Measurements from ENCODE around the gene CHCHD4. TPM values are rescaled to one million over a fixed set of nuclear protein-coding genes. Genes with fewer than 3 reads are reported as not detected.

Gene CHCHD4
- total RNA-seq, 4 donors from 2014 or later = 21.2 to 27.0 (median 24.3) TPM

DNA sequence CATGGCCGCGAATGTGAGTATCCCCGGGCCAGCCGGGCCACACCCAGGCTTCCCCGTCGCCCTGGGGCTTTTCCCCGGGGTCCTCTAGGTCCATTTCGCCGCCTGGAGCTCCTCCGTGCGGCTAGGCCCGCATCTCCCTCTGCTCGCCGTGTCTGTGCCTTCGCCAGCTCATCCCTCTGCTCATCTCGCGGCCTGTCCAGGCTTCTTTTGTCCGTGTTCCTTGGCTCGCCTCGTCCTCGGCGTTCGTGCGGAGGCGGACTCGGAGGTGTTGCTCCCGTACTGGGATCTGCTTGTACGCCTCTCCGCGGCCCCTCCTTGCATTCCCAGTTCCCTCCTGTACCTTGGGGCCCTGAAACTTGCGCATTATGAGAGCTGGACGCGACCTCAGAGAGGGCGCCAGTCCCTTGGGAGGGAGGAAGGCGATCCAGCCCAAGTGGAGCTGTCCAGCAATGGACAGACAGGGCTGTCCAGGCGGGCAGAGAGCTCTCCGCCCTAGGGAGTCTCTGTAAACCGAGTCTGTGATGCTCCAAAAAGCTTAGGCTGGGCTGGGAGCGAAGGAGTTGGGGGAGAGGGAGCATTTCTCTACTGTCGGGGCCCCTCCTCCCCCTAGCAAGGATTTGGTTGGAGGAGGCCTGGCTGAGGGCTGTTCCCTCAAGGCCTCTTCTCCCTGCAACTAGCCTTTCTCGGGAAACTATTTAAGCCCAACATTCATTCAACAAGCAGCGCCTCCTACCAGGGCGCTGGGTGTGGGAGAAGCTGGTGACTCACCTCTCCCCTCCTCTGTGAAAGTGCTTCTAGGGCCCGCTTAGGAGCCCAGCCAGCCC lies 735 bp upstream of the CHCHD4 start:
- peak; percentile 92 for DNase-seq (ENCODE audit: extremely low spot score)
- peaks cover 37 to 55% (median 44%) of the 10 kb centered on the region in 4 donors for H3K4me1 ChIP-seq
- no peaks in the 10 kb centered on the region for H3K9me3 ChIP-seq
- TF ChIP-seq POLR2AphosphoS5 (IDR thresholded peaks at IDR 0.05) = peak; percentile 71 to 86
- TF ChIP-seq, protein P1, sequence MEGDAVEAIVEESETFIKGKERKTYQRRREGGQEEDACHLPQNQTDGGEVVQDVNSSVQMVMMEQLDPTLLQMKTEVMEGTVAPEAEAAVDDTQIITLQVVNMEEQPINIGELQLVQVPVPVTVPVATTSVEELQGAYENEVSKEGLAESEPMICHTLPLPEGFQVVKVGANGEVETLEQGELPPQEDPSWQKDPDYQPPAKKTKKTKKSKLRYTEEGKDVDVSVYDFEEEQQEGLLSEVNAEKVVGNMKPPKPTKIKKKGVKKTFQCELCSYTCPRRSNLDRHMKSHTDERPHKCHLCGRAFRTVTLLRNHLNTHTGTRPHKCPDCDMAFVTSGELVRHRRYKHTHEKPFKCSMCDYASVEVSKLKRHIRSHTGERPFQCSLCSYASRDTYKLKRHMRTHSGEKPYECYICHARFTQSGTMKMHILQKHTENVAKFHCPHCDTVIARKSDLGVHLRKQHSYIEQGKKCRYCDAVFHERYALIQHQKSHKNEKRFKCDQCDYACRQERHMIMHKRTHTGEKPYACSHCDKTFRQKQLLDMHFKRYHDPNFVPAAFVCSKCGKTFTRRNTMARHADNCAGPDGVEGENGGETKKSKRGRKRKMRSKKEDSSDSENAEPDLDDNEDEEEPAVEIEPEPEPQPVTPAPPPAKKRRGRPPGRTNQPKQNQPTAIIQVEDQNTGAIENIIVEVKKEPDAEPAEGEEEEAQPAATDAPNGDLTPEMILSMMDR (IDR thresholded peaks at IDR 0.05) = no peak
- TF ChIP-seq EP300 (IDR thresholded peaks at IDR 0.05) = no peak
- TF ChIP-seq POLR2A (IDR thresholded peaks at IDR 0.05; ENCODE audit: low read depth) = peak; percentile 37
- WGBS = 0% methylated on average over 12 of the region's 44 CpGs
- peak overlapping the region; percentile 96 to 99 (median 96) for H3K27ac ChIP-seq (replicated peaks in 1 of 4)
- H3K27me3 ChIP-seq = no peaks in the 10 kb centered on the region
- peak overlapping the region; percentile 68 to 94 (median 82) for H3K4me3 ChIP-seq
- H3K36me3 ChIP-seq = peaks cover 12 to 56% (median 43%) of the 10 kb centered on the region in 4 donors
- intact Hi-C loops (cut with DNase I) = loop anchor here (2.0 kb wide), 1 partner anchor 53 kb away; the partner anchor contains the start of genes LSM3 and XPC

DNA sequence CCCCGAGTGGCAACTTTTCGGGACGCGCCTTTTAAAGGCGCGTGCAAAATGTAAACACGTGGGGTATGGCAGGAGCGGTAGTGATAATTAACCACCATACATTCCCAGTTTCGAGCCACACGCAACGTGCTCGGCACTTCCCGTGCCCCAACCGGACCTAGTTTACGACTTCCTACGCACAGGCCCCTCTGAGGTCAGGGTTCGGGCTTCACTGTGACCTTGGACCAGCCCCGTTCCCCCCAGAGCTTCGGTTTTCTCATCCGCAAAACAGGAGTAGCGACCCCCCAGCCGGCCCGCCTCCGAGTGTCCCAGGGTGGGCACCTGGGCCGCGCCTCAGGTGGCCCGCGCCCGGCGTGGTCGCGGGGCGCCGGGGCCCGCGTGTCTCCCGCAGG lies 451 bp downstream of the CHCHD4 start:
- Histone ChIP-seq H3K36me3 (peaks cover under 1 to 54% (median 38%) of the 10 kb centered on the region in 4 donors), H3K27me3 (no peaks in the 10 kb centered on the region), H3K9me3 (no peaks in the 10 kb centered on the region), H3K4me3 (peak overlapping the region; percentile 68 to 94 (median 82)), H3K4me1 (peaks cover 37 to 55% (median 44%) of the 10 kb centered on the region in 4 donors), H3K27ac (replicated peaks in 1 of 4) (peak overlapping the region; percentile 96 to 99 (median 96))
- intact Hi-C loops (cut with DNase I) = loop anchor here (2.0 to 5.0 kb wide), 2 partner anchors 55 to 227 kb away; partner anchors contain the start of genes LSM3 and XPC
- WGBS = 0% methylated on average over 17 of the region's 37 CpGs
- TF ChIP-seq POLR2A (IDR thresholded peaks at IDR 0.05; ENCODE audit: low read depth) (no peak), POLR2AphosphoS5 (IDR thresholded peaks at IDR 0.05) (no peak), EP300 (IDR thresholded peaks at IDR 0.05) (no peak)
- TF ChIP-seq, protein P1 (IDR thresholded peaks at IDR 0.05) = no peak
- peak; percentile 93 for DNase-seq (ENCODE audit: extremely low spot score)

GRCh38 chr3:14123308-14124222 lies 1.1 kb downstream of the CHCHD4 start:
- peaks cover 42 to 61% (median 47%) of the 10 kb centered on the region in 4 donors for H3K4me1 ChIP-seq
- intact Hi-C loops (cut with DNase I) = loop anchor here (2.0 to 5.0 kb wide), 2 partner anchors 55 to 226 kb away; partner anchors contain the start of genes LSM3 and XPC
- peak; percentile 50 for DNase-seq (ENCODE audit: extremely low spot score)
- no peaks in the 10 kb centered on the region for H3K9me3 ChIP-seq
- H3K36me3 ChIP-seq = peaks cover 0 to 49% (median 36%) of the 10 kb centered on the region in 4 donors
- TF ChIP-seq POLR2A (IDR thresholded peaks at IDR 0.05; ENCODE audit: low read depth) (no peak), POLR2AphosphoS5 (IDR thresholded peaks at IDR 0.05) (no peak), EP300 (IDR thresholded peaks at IDR 0.05) (no peak)
- TF ChIP-seq, protein P1 (IDR thresholded peaks at IDR 0.05) = no peak
- 56% methylated on average over 13 of the region's 15 CpGs for WGBS
- no peaks in the 10 kb centered on the region for H3K27me3 ChIP-seq
- peak overlapping the region; percentile 68 to 94 (median 82) for H3K4me3 ChIP-seq
- peak overlapping the region; percentile 96 to 99 (median 96) for H3K27ac ChIP-seq (replicated peaks in 1 of 4)

GRCh38 chr3:14122301-14122700 lies 2.4 kb downstream of the CHCHD4 start:
- 83% methylated on average over 3 of the region's 3 CpGs for WGBS
- TF ChIP-seq, protein P1 (IDR thresholded peaks at IDR 0.05) = no peak
- TF ChIP-seq POLR2A (IDR thresholded peaks at IDR 0.05; ENCODE audit: low read depth) (no peak), EP300 (IDR thresholded peaks at IDR 0.05) (no peak), POLR2AphosphoS5 (IDR thresholded peaks at IDR 0.05) (no peak)
- H3K4me3 ChIP-seq = no peak overlapping the region
- H3K9me3 ChIP-seq = no peaks in the 10 kb centered on the region
- no peak overlapping the region for H3K27ac ChIP-seq (replicated peaks in 1 of 4)
- peak; percentile 37 for DNase-seq (ENCODE audit: extremely low spot score)
- intact Hi-C loops (cut with DNase I) = loop anchor here (5.0 kb wide), 1 partner anchor 225 kb away; no protein-coding TSS in a partner anchor
- no peaks in the 10 kb centered on the region for H3K27me3 ChIP-seq
- H3K4me1 ChIP-seq = peaks cover 33 to 54% (median 41%) of the 10 kb centered on the region in 4 donors
- peaks cover 0 to 38% (median 27%) of the 10 kb centered on the region in 4 donors for H3K36me3 ChIP-seq
